CD14-positive monocyte (primary cell): ENCODE data around the gene MAP1LC3C. TPM values are rescaled to one million over a fixed set of nuclear protein-coding genes. Genes with fewer than 3 reads are reported as not detected.

ENCODE experiments used
- DNase-seq, 3 donors: peaks; one replicate each; pipeline ENCODE4 v3.0.0-alpha.2; 2011 to 2022
- H2AFZ ChIP-seq: 2 replicates; pipeline ENCODE4 v1.6.0; 2012; ENCODE audit warnings: mild to moderate bottlenecking, low read depth, low read length, inconsistent platforms; ENCODE audit not compliant: insufficient read depth, poor library complexity, severe bottlenecking
- H3K27ac ChIP-seq, 2 donors: 1 replicate in 1 of 2; 2 replicates in 1 of 2; pipeline ENCODE4 v1.5.1; 2012 to 2013; ENCODE audit warnings: low read length in 2 of 2, control low read depth in 1 of 2, inconsistent platforms in 1 of 2, low read depth in 1 of 2, mild to moderate bottlenecking in 1 of 2
- H3K27me3 ChIP-seq, 2 donors: one replicate each; pipeline versions ENCODE4 v1.6.0 to v1.6.1; 2011 to 2013; ENCODE audit warnings: low read length in 2 of 2; ENCODE audit not compliant: control insufficient read depth in 2 of 2, insufficient read depth in 2 of 2
- H3K36me3 ChIP-seq, 2 donors: replicated peaks in 1 of 2; 1 replicate in 1 of 2; 2 replicates in 1 of 2; pipeline versions ENCODE4 v1.5.1 to v1.6.1; 2012 to 2013; ENCODE audit warnings: low read length in 2 of 2, control low read depth in 1 of 2, inconsistent platforms in 1 of 2, mild to moderate bottlenecking in 1 of 2; ENCODE audit not compliant: insufficient read depth in 2 of 2, control insufficient read depth in 1 of 2
- H3K4me1 ChIP-seq, 2 donors: 1 replicate in 1 of 2; 2 replicates in 1 of 2; pipeline versions ENCODE4 v1.5.1 to v1.6.1; 2012 to 2013; ENCODE audit warnings: low read length in 2 of 2, control low read depth in 1 of 2, inconsistent platforms in 1 of 2, mild to moderate bottlenecking in 1 of 2, moderate library complexity in 1 of 2; ENCODE audit not compliant: insufficient read depth in 2 of 2, control insufficient read depth in 1 of 2
- H3K4me2 ChIP-seq: replicated peaks from 2 replicates; pipeline ENCODE3; 2012; ENCODE audit warnings: low read length, moderate library complexity, mild to moderate bottlenecking; ENCODE audit not compliant: poor library complexity, severe bottlenecking; ENCODE audit errors: extremely low read depth
- H3K4me3 ChIP-seq, 3 experiments: fragments of 200-600 bp in 1 of 3; sonication (generic) in 1 of 3; replicated peaks in 1 of 3; 1 replicate in 2 of 3; 2 replicates in 1 of 3; pipeline ENCODE4 v1.5.1; 2011 to 2013; ENCODE audit warnings: low read length in 3 of 3, mild to moderate bottlenecking in 3 of 3, control low read depth in 2 of 3, low read depth in 2 of 3, inconsistent platforms in 1 of 3, moderate library complexity in 1 of 3
- H3K79me2 ChIP-seq: 2 replicates; pipeline ENCODE4 v1.6.0; 2012; ENCODE audit warnings: mild to moderate bottlenecking, control low read depth, inconsistent platforms, low read length, moderate library complexity; ENCODE audit not compliant: insufficient read depth
- H3K9ac ChIP-seq: 2 replicates; pipeline ENCODE4 v1.6.0; 2017; ENCODE audit warnings: low read length, mild to moderate bottlenecking; ENCODE audit not compliant: insufficient read depth, poor library complexity, severe bottlenecking
- H3K9me3 ChIP-seq, 2 donors: replicated peaks in 1 of 2; 1 replicate in 1 of 2; 2 replicates in 1 of 2; pipeline versions ENCODE4 v1.5.1 to v1.6.1; 2012 to 2013; ENCODE audit warnings: low read length in 2 of 2, control low read depth in 1 of 2; ENCODE audit not compliant: control insufficient read depth in 1 of 2, insufficient read depth in 1 of 2
- H4K20me1 ChIP-seq: 2 replicates; pipeline ENCODE4 v1.6.0; 2012; ENCODE audit warnings: mild to moderate bottlenecking, low read length, control low read depth, moderate library complexity; ENCODE audit not compliant: insufficient read depth
- H3K27ac Mint-ChIP-seq, 7 donors: one replicate each; pipeline ENCODE4 v1.8.0; 2020; ENCODE audit warnings: mild to moderate bottlenecking in 7 of 7, mixed read lengths in 7 of 7, moderate library complexity in 6 of 7, inconsistent platforms in 2 of 7
- H3K27me3 Mint-ChIP-seq, 3 donors: one replicate each; pipeline ENCODE4 v1.8.0; 2021 to 2022; ENCODE audit warnings: low read depth in 3 of 3, mild to moderate bottlenecking in 3 of 3, mixed read lengths in 3 of 3, moderate library complexity in 3 of 3, inconsistent platforms in 1 of 3
- H3K36me3 Mint-ChIP-seq, 2 donors: one replicate each; pipeline ENCODE4 v1.8.0; 2020; ENCODE audit warnings: mixed read lengths in 2 of 2, inconsistent platforms in 1 of 2, mild to moderate bottlenecking in 1 of 2
- H3K4me1 Mint-ChIP-seq: one replicate; pipeline ENCODE4 v1.8.0; 2020; ENCODE audit warnings: mild to moderate bottlenecking, mixed read lengths
- H3K4me3 Mint-ChIP-seq, 2 donors: one replicate each; pipeline ENCODE4 v1.8.0; 2020; ENCODE audit warnings: mild to moderate bottlenecking in 2 of 2, mixed read lengths in 2 of 2, moderate library complexity in 1 of 2
- H3K9me3 Mint-ChIP-seq, 7 donors: one replicate each; pipeline ENCODE4 v1.8.0; 2020 to 2022; ENCODE audit warnings: mixed read lengths in 7 of 7, mild to moderate bottlenecking in 6 of 7, moderate library complexity in 6 of 7, inconsistent platforms in 2 of 7
- WGBS: methylation state at CpG from one replicate; pipeline ENCODE4 v1.1.5; 2013; ENCODE audit warnings: missing lambda C conversion rate; ENCODE audit not compliant: insufficient coverage; 5-methylcytosine and 5-hydroxymethylcytosine counted together
- intact Hi-C, 2 donors: fragments of 100-400 bp; cut with micrococcal nuclease; formaldehyde crosslinking; loops; one replicate each; pipeline versions ENCODE4 v1.15.0 to v1.15.1; 2023
- polyA plus RNA-seq, 3 donors: library from polyadenylated mRNA; depleted of rRNA in 1 of 3; unstranded in 2 of 3; stranded (reverse) in 1 of 3; fragments of 300-500 nt in 2 of 3; fragments of >200 nt in 1 of 3; fragmentation: Illumina TruSeq in 2 of 3; gene quantifications; 1 replicate in 2 of 3; 2 replicates in 1 of 3; pipeline ENCODE4 v1.2.3, GENCODE V29; 2012 to 2021
- TF ChIP-seq, protein P1 (sequence below): fragments of 200-600 bp; IDR thresholded peaks from one replicate; pipeline ENCODE4 v1.8.0; 2022; ENCODE audit warnings: antibody characterized with exemption, mild to moderate bottlenecking

MAP1LC3C gene
- polyA plus RNA-seq, 3 donors = 0.07 TPM; not detected in 2

DNA sequence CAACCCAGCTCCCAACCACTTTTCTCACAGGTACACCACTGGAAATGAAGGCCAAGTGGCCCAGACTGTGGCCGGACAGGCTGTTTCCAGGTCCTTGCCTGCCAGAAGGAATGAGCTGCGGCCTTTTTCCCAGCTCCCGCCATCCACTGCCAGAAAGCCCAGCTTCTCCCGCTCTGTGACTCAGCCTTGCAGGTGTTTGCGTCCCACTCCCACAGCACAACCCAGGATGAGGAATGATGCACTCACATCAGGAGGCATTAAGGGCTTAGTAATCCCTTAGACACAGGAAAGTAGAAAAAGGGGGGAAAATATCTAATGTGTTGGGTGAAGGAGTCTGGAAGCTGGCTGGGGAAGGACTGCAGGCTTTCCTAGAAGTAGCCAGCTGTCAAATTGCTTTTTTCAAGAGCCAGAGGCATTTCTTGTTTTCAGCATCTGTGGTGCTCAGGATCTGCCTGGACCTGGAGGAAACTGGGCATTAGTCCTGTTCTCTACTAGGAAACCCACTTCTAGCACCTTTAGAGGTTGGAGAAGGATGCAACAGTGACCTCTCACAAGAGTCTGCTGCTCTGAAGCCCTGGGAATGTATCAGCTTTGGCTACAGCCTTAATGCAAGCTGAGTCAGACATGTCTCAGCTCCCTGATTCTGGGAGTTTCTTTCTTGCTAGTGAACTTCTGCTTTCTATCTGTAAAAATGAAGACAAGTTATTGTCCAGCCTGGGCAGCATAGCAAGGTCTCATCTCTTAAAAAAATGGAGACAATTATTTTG lies 13.2 kb upstream of the MAP1LC3C start:
- Mint-ChIP-seq H3K9me3 (peaks cover 0 to 5% (median 0%) of the 10 kb centered on the region in 7 donors), H3K4me1 (no peaks in the 10 kb centered on the region), H3K36me3 (no peaks in the 10 kb centered on the region), H3K4me3 (no peak overlapping the region), H3K27ac (peak overlapping the region in 1 of 7 donors; percentile 27), H3K27me3 (peaks cover 3 to 11% (median 9%) of the 10 kb centered on the region in 3 donors)
- H3K4me3 ChIP-seq = no peak overlapping the region
- WGBS = 98% methylated on average over 4 of the region's 5 CpGs
- no peaks in the 10 kb centered on the region for H3K27me3 ChIP-seq
- no peaks in the 10 kb centered on the region for H3K36me3 ChIP-seq
- TF ChIP-seq, protein P1, sequence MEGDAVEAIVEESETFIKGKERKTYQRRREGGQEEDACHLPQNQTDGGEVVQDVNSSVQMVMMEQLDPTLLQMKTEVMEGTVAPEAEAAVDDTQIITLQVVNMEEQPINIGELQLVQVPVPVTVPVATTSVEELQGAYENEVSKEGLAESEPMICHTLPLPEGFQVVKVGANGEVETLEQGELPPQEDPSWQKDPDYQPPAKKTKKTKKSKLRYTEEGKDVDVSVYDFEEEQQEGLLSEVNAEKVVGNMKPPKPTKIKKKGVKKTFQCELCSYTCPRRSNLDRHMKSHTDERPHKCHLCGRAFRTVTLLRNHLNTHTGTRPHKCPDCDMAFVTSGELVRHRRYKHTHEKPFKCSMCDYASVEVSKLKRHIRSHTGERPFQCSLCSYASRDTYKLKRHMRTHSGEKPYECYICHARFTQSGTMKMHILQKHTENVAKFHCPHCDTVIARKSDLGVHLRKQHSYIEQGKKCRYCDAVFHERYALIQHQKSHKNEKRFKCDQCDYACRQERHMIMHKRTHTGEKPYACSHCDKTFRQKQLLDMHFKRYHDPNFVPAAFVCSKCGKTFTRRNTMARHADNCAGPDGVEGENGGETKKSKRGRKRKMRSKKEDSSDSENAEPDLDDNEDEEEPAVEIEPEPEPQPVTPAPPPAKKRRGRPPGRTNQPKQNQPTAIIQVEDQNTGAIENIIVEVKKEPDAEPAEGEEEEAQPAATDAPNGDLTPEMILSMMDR = no peak
- intact Hi-C loops = no loop called here
- H3K9ac ChIP-seq = no peak overlapping the region
- no peak overlapping the region for H2AFZ ChIP-seq
- H3K4me1 ChIP-seq = no peaks in the 10 kb centered on the region
- no peak overlapping the region for H3K27ac ChIP-seq
- DNase-seq = peak in 1 of 3 donors; percentile 10
- H3K79me2 ChIP-seq = no peaks in the 10 kb centered on the region
- H4K20me1 ChIP-seq = no peaks in the 10 kb centered on the region
- H3K9me3 ChIP-seq = no peaks in the 10 kb centered on the region
- H3K4me2 ChIP-seq = no peak overlapping the region

DNA sequence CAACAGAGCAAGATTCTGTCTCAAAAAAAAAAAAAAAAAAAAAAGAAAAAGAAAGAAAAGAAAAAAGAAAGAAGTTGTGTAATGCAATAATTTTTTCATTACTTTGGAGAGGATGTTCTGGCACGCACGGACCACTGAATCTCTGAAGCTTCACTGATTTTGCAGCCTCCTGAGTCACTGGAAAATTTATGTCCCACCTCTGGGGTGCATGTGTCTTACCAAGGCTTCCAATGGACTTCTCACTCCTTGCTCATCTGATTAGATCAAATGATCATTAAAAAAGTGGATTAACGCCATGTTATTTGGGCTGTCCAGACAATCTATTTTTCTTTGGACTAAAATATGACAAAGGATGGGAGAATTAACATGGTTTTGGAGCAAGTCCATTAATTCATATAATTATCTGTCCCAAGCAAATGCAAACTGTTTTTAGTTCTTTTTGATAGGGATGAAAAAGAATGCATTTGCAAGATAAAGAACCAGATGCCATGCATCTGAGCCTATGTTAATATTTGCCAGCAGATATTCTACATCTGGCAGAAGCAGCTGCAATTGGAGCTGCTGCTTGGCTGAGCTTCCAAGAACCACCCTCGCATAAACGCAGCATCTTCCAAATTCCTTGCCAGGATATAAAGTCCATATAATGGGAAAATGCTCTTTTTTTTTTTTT lies 10.1 kb upstream of the MAP1LC3C start:
- no peaks in the 10 kb centered on the region for H3K4me1 ChIP-seq
- no peaks in the 10 kb centered on the region for H3K36me3 Mint-ChIP-seq
- no peaks in the 10 kb centered on the region for H3K9me3 ChIP-seq
- H3K4me3 Mint-ChIP-seq = no peak overlapping the region
- TF ChIP-seq, protein P1 = no peak
- H3K79me2 ChIP-seq = no peaks in the 10 kb centered on the region
- peaks cover 0 to 5% (median 0%) of the 10 kb centered on the region in 7 donors for H3K9me3 Mint-ChIP-seq
- H3K27me3 Mint-ChIP-seq = peaks cover 0 to 13% (median 9%) of the 10 kb centered on the region in 3 donors
- H3K4me1 Mint-ChIP-seq = no peaks in the 10 kb centered on the region
- H3K4me2 ChIP-seq = no peak overlapping the region
- no peak overlapping the region for H3K27ac Mint-ChIP-seq
- no peak overlapping the region for H2AFZ ChIP-seq
- DNase-seq = no peak
- no peak overlapping the region for H3K27ac ChIP-seq
- H3K36me3 ChIP-seq = no peaks in the 10 kb centered on the region
- no peak overlapping the region for H3K4me3 ChIP-seq
- no CpG with 5 or more reads among the region's 5 CpGs for WGBS
- H4K20me1 ChIP-seq = no peaks in the 10 kb centered on the region
- intact Hi-C loops = no loop called here
- H3K27me3 ChIP-seq = no peaks in the 10 kb centered on the region
- H3K9ac ChIP-seq = no peak overlapping the region
